ENCODE results near the gene LRRC4C. TPM values are rescaled to one million over a fixed set of nuclear protein-coding genes. Genes with fewer than 3 reads are reported as not detected.
"Not testable (repeated sequence)": the region's sequence is repeated elsewhere in the genome, so short reads cannot be mapped to it uniquely, and the experiment has no call there.

LRRC4C gene
- total RNA-seq, 3 donors from 2014 or later (not counting 1 experiment from before 2014, with no cell fraction given) = not detected

- Mint-ChIP-seq H3K27me3 (ENCODE audit: low read depth in 2 of 2) (no peaks in the 10 kb centered on the region), H3K9me3 (peaks cover 13 to 22% of the 10 kb centered on the region in 2 donors), H3K36me3 (peaks cover 8% of the 10 kb centered on the region), H3K4me3 (no peak overlapping the region), H3K27ac (no peak overlapping the region), H3K4me1 (no peaks in the 10 kb centered on the region)
- no peak overlapping the region for H3K4me3 ChIP-seq (ENCODE audit: low read length)
- no peaks in the 10 kb centered on the region for H3K36me3 ChIP-seq (ENCODE audit: control insufficient read depth, insufficient read depth, low read length)
- no CpG with 5 or more reads among the region's 1 CpG for WGBS (ENCODE audit: insufficient coverage)
- H3K27me3 ChIP-seq (ENCODE audit: control insufficient read depth, insufficient read depth, low read length) = no peaks in the 10 kb centered on the region
- no peak for TF ChIP-seq CTCF (IDR thresholded peaks at IDR 0.05)
- no peak overlapping the region for H3K27ac ChIP-seq (ENCODE audit: low read length)
- intact Hi-C loops (cut with micrococcal nuclease) = no loop called here
- H3K4me1 ChIP-seq (ENCODE audit: control insufficient read depth, insufficient read depth, low read length) = no peaks in the 10 kb centered on the region
- peaks cover 3% of the 10 kb centered on the region for H3K9me3 ChIP-seq (ENCODE audit: control insufficient read depth, insufficient read depth, low read length)
- no peak for ATAC-seq
- DNase-seq = no peak
Observed at GRCh38 chr11:40168414-40168813, 1291.0 kb downstream of the LRRC4C start.

GRCh38 chr11:40167805-40168204, 1291.6 kb downstream of the LRRC4C start:
- H3K4me1 Mint-ChIP-seq; H3K4me3 Mint-ChIP-seq; ATAC-seq; H3K4me1 ChIP-seq (ENCODE audit: control insufficient read depth, insufficient read depth, low read length); H3K36me3 ChIP-seq (ENCODE audit: control insufficient read depth, insufficient read depth, low read length); H3K9me3 ChIP-seq (ENCODE audit: control insufficient read depth, insufficient read depth, low read length); H3K36me3 Mint-ChIP-seq; H3K27ac Mint-ChIP-seq; H3K27me3 ChIP-seq (ENCODE audit: control insufficient read depth, insufficient read depth, low read length); intact Hi-C loops (cut with micrococcal nuclease); H3K4me3 ChIP-seq (ENCODE audit: low read length); H3K27ac ChIP-seq (ENCODE audit: low read length); DNase-seq; H3K27me3 Mint-ChIP-seq (ENCODE audit: low read depth in 2 of 2): not testable (repeated sequence)
- 90% methylated on average over 4 of the region's 5 CpGs for WGBS (ENCODE audit: insufficient coverage)
- H3K9me3 Mint-ChIP-seq = peaks cover 13 to 22% of the 10 kb centered on the region in 2 donors

- H3K9me3 ChIP-seq (ENCODE audit: control insufficient read depth, insufficient read depth, low read length) = peaks cover 3% of the 10 kb centered on the region
- Mint-ChIP-seq H3K27ac (no peak overlapping the region), H3K27me3 (ENCODE audit: low read depth in 2 of 2) (no peaks in the 10 kb centered on the region), H3K36me3 (peaks cover 8% of the 10 kb centered on the region), H3K9me3 (peaks cover 15 to 19% of the 10 kb centered on the region in 2 donors), H3K4me1 (no peaks in the 10 kb centered on the region), H3K4me3 (no peak overlapping the region)
- DNase-seq (no peak), ATAC-seq (no peak)
- H3K27me3 ChIP-seq (ENCODE audit: control insufficient read depth, insufficient read depth, low read length) = no peaks in the 10 kb centered on the region
- H3K36me3 ChIP-seq (ENCODE audit: control insufficient read depth, insufficient read depth, low read length) = no peaks in the 10 kb centered on the region
- intact Hi-C loops (cut with micrococcal nuclease) = no loop called here
- WGBS (ENCODE audit: insufficient coverage) = 90% methylated on average over 4 of the region's 4 CpGs
- TF ChIP-seq CTCF (IDR thresholded peaks at IDR 0.05) = no peak
- no peaks in the 10 kb centered on the region for H3K4me1 ChIP-seq (ENCODE audit: control insufficient read depth, insufficient read depth, low read length)
- no peak overlapping the region for H3K4me3 ChIP-seq (ENCODE audit: low read length)
- H3K27ac ChIP-seq (ENCODE audit: low read length) = no peak overlapping the region
Observed at GRCh38 chr11:40166892-40167291, 1292.6 kb downstream of the LRRC4C start.

- no peak for TF ChIP-seq CTCF (IDR thresholded peaks at IDR 0.05)
Observed at GRCh38 chr11:40162901-40163883, 1296.3 kb downstream of the LRRC4C start.

More at GRCh38 chr11:40162901-40163883, 1296.3 kb downstream of the LRRC4C start:
- no peaks in the 10 kb centered on the region for H3K36me3 Mint-ChIP-seq
- WGBS (ENCODE audit: insufficient coverage) = 86% methylated on average over 2 of the region's 4 CpGs
- peaks cover 12 to 15% of the 10 kb centered on the region in 2 donors for H3K9me3 Mint-ChIP-seq
- Histone ChIP-seq H3K27ac (ENCODE audit: low read length) (no peak overlapping the region), H3K4me3 (ENCODE audit: low read length) (no peak overlapping the region), H3K36me3 (ENCODE audit: control insufficient read depth, insufficient read depth, low read length) (no peaks in the 10 kb centered on the region), H3K27me3 (ENCODE audit: control insufficient read depth, insufficient read depth, low read length) (no peaks in the 10 kb centered on the region), H3K9me3 (ENCODE audit: control insufficient read depth, insufficient read depth, low read length) (peaks cover 5% of the 10 kb centered on the region), H3K4me1 (ENCODE audit: control insufficient read depth, insufficient read depth, low read length) (no peaks in the 10 kb centered on the region)
- ATAC-seq = no peak
- H3K4me3 Mint-ChIP-seq = no peak overlapping the region
- intact Hi-C loops (cut with micrococcal nuclease) = no loop called here
- H3K27ac Mint-ChIP-seq = no peak overlapping the region
- no peaks in the 10 kb centered on the region for H3K27me3 Mint-ChIP-seq (ENCODE audit: low read depth in 2 of 2)
- H3K4me1 Mint-ChIP-seq = no peaks in the 10 kb centered on the region
- no peak for DNase-seq

Data from natural killer cell (primary cell).